Ovary (tissue), 3 donors: ENCODE data around the gene ABHD12.

Experiments
- POLR2A ChIP-seq: fragments of 450-650 bp; IDR thresholded peaks from one replicate; pipeline ENCODE4 v1.6.1; 2017; ENCODE audit warnings: antibody characterized with exemption, mild to moderate bottlenecking, moderate library complexity
- TF ChIP-seq, protein P1 (sequence below), 3 donors: fragments of 450-650 bp in 2 of 3; fragments of 200-600 bp in 1 of 3; IDR thresholded peaks; one replicate each; pipeline versions ENCODE4 v1.5.1 to v1.8.0; 2016 to 2022; ENCODE audit warnings: antibody characterized with exemption in 3 of 3, mild to moderate bottlenecking in 1 of 3
- donor health status: DM: no; HTN: no; CAD: no.

DNA sequence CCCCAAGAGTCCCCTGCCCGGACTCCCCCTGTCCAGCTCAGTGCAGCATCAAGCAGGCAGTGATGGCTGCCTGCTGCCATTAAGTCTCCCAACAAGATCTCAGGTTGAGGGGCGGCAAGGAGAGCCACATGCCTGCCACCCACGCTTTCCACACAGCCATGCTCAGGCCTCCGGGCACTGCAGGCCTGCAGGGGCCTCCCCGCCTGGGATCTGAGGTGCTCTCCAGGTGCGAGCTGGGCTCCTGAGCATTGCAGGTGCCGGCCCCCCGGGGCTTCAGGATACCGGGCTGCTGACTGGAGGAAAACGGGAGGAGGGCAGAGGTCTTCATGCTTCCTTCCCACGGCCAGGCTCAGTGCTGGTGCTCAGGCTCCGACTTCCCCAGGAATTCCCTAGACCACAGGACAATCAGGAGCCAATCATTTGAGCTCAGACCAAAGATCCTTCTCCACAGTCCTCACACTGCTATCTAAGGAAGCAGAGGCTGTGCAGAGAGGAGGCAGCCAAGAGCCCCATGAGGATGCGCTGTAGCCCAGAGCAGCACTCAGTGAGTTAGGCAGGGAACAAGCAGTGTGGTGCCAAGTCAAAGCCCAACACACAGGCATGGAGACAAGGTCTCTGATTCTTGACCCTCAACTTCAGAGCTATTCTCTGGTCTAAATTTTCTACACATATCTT, 90.0 kb downstream of the ABHD12 start:
- TF ChIP-seq POLR2A: no peak
- TF ChIP-seq, protein P1, sequence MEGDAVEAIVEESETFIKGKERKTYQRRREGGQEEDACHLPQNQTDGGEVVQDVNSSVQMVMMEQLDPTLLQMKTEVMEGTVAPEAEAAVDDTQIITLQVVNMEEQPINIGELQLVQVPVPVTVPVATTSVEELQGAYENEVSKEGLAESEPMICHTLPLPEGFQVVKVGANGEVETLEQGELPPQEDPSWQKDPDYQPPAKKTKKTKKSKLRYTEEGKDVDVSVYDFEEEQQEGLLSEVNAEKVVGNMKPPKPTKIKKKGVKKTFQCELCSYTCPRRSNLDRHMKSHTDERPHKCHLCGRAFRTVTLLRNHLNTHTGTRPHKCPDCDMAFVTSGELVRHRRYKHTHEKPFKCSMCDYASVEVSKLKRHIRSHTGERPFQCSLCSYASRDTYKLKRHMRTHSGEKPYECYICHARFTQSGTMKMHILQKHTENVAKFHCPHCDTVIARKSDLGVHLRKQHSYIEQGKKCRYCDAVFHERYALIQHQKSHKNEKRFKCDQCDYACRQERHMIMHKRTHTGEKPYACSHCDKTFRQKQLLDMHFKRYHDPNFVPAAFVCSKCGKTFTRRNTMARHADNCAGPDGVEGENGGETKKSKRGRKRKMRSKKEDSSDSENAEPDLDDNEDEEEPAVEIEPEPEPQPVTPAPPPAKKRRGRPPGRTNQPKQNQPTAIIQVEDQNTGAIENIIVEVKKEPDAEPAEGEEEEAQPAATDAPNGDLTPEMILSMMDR (IDR thresholded peaks at IDR 0.05): no peak
